GM21529 (cell line): ENCODE results near the gene BACE1.

Experiments
- ATAC-seq: cut with Tn5 transposase; IDR thresholded peaks from one replicate; pipeline ENCODE4 v1.9.1; 2021; ENCODE audit not compliant: unreplicated experiment

Gene BACE1

DNA sequence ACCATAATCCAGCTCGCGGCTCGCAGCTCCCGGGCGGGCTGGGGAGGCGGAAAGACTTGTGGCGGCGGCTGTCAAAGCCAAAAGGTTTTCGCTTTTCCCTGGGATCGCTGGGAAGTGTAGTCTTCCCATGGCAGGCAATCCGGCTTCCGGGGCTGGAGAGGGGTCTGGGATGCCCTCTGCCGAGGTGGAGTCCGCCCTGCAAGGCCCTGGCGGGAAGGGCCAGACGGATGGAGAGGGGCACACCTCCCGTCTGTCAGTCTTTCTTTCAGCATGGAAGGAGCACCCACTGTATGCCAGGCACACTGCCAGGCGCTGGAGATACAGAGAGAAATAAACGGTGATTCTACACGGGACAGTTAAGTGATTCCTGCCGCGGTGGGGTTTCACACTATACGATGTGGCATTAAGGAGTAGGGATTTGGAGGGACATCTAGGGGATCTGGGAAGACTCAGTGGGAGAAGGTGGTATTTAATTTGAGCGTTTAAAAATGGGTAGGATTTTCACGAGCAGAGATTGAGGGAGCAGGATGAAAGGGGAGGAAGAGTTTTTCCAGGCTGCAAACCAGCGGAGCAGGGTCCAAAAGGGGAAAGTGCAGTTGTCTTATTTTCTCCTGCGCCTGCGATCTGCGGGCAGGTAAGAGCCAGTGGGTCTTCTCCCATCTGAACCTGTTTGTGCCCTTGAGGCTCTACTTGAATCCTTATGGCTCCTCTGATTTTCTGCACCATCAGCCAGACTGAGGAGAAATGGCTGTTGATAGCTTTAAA is at the start of gene BACE1:
BACE1 (minus strand) TSS at position 60 of the 765 bp plus-strand sequence. CDS start 461 bp downstream, outside the sequence.
- no peak for ATAC-seq

GRCh38 chr11:117361432-117361831 is 45.4 kb upstream of the BACE1 start:
- no peak for ATAC-seq

DNA sequence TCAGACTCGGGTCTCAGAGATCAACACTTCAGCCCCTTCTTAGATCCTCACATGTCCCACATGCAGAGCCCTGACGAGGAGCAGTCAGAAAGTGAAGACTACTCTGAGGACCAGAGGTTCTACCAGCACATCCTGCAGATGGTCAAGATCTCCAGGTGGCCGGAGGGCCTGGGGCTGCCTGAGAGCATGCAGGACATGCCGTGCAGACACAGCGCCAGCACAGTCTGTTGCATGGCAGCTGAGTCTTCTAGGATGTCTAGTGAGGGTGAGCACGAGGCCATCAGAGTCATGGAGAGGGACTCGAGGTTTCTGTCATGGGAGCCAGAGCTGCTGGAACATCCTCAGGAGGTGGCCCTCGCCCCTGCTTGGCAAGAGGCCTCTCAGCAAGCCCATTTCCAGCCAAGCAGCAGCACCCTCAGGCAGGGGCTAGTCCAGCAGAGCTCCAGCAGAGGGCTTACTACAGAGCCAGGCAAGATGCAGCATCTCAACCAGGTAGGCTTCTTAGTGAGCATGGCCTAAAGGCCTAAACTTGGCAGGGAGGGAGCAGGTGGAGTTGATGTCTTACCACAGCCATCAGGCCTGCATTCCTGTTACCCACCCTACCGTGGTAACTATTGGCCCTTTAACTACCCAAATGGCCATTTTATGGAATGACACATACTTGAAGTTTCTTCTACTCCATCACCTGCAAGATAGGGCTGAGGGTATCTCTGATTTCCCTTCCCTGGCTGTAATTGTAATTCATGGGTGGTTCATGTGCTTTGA is 40.3 kb upstream of the BACE1 start:
- ATAC-seq, result no peak

- no peak for ATAC-seq
These were observed 38.5 kb upstream of the BACE1 start for GRCh38 chr11:117354550-117354949.

DNA sequence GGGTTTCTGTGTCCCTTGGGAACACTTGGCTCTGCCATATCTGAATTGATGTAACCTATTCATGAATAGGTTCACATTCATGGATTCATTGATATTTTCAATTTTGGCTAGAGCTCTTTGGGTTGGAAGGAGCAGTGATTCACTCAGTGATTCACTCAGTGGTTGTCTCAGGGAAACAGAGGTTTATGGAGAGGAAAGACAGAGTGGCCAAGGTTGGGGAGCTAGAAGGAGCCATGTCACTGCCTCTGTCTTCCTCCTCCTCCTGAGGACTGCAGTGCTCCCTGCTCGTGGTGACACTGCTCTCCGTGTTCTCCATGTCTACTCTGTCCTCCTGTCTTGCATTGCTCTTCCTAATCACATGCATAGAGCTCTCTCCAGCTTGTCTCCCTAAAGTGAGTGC is 29.0 kb upstream of the BACE1 start:
- ATAC-seq, result no peak

DNA sequence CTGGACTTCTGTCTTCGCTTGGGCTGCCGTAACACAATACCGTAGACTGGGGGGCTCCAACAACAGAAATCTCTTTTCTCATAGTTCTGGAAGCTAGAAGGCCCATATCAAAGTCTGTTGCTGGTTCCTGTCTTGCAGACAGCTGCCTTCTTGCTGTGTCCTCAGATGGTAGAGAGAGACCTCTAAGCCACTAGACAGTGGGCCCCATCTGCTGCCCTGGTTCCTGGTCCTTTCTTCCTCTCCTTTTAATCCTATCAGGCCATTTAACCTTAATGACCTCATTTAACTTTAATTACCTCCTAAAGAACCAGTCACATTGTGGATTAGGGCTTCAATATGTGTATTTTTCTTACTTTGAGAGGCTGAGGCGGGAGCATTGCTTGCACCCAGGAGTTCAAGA is 21.0 kb upstream of the BACE1 start:
- no peak for ATAC-seq

DNA sequence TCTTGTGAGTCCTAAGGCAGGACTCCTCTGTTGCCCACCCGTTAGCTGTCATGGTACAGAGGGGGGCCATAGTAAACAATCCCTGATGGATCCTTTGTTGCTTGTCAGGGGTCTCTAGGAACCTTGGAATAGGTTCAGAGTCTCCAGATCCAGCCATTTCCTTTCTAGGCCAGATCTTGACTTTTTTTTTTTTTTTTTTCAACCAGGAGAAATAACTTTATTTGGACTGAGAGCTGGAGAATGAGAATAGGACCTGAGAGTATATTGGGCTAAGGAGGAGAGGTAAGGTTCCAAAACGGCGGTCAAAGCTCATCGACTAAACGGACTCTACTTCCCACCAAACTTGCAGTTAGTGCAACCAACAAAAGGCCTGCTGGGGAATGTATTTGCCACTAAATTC is 19.3 kb upstream of the BACE1 start:
- no peak for ATAC-seq

DNA sequence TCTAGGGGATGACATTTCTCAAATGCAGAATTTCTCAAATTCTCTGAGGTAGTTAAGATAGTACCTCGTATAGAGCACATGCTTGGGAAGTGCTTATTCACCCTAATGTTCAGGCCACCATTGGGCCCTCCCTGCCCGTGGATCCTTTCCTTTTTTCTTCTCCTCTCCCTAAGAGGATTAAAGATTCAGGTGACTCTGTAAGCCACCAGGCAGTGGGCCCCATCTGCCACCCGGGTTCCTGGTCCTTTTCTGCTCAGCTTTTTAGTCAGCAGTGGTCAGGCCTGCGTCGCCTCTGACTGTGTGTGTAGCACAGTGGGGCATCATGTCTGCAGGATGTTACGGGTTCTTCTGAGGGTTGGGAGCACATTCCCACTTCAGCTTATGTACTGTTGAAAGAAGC is 18.8 kb upstream of the BACE1 start:
- no peak for ATAC-seq

DNA sequence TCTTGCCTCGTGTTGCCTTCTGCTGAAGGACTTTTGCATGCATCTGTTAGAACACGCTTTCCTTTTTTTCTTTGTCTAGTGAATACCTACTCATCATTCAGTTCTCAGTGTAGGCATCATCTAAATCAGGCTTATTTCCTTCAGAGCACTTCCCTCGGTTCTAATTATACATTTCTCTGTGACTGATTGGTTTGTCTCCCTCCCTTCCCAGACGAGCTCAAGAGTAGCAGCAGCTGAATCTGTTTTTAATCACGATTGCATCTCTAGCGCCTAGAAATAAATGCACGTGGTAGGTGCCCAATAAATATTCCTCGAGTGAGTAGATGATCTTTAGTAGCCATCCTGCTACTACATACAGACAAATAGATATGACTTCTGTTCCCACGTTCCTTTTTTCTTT is 17.9 kb upstream of the BACE1 start:
- no peak for ATAC-seq

GRCh38 chr11:117332843-117333242 is 16.8 kb upstream of the BACE1 start:
- ATAC-seq, result no peak

- ATAC-seq, result no peak
These were observed 12.4 kb upstream of the BACE1 start for GRCh38 chr11:117328375-117329010.

DNA sequence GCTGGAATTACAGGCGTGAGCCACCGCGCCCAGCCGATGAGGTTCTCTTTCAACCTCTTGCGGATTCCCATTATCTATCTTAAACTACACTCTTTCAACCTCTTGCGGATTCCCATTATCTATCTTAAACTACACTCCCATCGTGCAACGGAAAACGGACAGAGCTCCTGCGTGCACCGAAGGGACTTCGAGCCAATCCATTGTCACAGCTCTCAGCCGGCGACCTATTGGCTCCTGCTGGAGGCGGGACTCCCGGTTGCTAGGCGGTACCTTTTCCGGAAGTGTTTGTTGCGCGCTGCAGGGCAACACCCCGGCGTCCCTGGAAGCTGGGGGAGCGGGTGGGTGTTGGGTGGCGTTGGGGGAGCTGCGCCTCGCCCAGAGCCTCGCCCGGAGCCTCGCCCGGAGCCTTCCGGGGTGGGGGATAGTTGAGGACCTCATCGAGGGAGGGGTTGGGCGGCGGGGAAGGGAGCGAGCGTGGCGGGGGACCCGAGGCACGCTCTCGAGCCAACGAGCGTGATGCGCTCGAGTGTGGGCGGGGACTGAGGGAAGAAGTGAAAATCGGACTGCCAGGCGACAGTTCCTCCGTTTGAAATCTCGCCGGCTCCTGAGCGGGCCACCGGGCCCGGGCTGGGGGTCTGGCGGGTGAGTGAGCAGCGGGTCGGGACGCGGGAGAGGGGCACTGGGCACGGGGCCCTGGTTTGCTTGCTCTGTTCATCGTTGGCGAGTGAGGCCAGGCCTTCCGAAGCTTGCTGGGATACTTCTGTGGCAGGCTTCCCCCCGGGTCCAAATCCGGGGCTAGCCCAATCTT is 11.7 kb upstream of the BACE1 start, which contains the start of gene CEP164:
CEP164 (plus strand) TSS at position 288 of the 808 bp plus-strand sequence. CDS start 10,733 bp downstream, outside the sequence.
- peak; percentile 96 for ATAC-seq

GRCh38 chr11:117327255-117327566 is 11.2 kb upstream of the BACE1 start:
- ATAC-seq, result peak; percentile 3

DNA sequence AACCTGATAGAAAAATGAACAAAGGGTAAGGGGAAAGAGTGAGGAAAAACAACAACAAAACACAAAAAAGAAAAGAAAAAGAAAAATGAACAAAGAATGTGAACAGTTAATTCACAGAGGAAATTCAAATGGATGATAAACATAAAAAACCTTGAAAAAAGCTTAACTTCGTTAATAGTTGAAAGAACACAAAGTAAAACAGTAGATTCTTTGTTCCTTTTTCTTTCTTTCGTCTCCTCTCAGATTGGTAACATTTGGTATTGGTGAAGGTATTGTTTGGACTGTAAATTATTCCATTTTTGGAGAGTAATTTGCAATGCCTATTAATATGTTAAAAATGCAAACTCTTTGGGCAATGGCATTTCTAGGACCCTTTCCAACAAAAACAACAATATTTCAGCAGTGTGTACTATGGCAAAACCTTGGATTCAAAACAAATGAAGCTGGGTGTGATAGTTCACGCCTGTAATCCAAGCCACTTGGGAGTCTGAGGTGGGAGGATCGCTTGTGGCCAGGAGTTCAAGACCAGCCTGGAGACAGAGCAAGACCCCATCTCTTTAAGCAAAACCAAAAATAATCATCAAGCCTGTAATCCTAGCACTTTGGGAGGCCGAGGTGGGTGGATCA is 3.3 kb upstream of the BACE1 start:
- ATAC-seq, result no peak

DNA sequence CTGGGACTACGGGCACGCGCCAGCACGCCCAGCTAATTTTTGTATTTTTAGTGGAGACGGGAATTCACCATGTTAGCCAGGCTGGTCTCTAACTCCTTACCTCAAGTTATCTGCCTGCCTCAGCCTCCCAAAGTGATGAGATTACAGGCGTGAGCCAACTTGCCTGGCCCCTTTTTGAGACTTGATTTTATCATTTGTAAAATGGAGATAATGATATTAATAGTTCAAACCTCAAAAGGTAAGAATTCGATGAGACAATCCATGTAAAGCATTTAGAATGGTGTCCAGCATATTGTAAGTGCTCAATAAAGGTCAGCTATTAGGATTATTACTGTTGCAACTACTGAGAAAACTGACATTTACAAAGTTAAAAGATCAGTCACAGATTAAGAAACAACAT is 2.7 kb upstream of the BACE1 start:
- ATAC-seq, result no peak

GRCh38 chr11:117315285-117316196 is 515 bp downstream of the BACE1 start:
- ATAC-seq, result no peak

- no peak for ATAC-seq
These were observed 1.2 kb downstream of the BACE1 start for GRCh38 chr11:117314840-117315239.

- no peak for ATAC-seq
These were observed 2.0 kb downstream of the BACE1 start for GRCh38 chr11:117313828-117314768.
